WI38 (cell line): Measurements from ENCODE around the gene TET3.

Experiments used
- H3K4me3 ChIP-seq: 2 replicates; pipeline ENCODE4 v1.5.1; 2011; ENCODE audit warnings: low read depth, mild to moderate bottlenecking, control low read depth, low read length
- CTCF ChIP-seq: IDR thresholded peaks from 2 replicates; pipeline ENCODE4 v1.5.1; 2012; ENCODE audit warnings: low read depth, mild to moderate bottlenecking, control low read depth, low read length

The TET3 gene

GRCh38 chr2:73987948-73988700 lies 3.4 kb downstream of the TET3 start:
- no peak for TF ChIP-seq CTCF

DNA sequence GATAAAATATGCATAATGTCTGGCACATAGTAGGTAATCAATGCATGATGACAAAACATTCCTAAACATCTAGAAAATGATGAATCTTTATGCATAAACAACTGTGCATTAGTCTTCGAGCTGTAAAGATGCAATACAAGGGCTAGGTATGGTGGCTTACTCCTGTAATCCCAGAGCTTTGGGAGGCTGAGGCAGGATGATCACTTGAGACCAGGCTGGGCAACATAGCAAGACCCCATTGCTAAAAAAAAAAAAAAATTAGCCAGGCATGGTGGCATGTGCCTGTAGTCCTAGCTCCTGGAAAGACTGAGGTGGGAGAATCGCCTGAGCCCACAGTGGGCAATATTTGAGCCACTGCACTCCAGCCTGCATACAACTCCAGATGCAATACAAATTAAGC lies 5.3 kb downstream of the TET3 start:
- H3K4me3 ChIP-seq = no peak overlapping the region
- no peak for TF ChIP-seq CTCF

More at GRCh38 chr2:73987948-73988700, 3.4 kb downstream of the TET3 start:
- peak overlapping the region; percentile 40 for H3K4me3 ChIP-seq

DNA sequence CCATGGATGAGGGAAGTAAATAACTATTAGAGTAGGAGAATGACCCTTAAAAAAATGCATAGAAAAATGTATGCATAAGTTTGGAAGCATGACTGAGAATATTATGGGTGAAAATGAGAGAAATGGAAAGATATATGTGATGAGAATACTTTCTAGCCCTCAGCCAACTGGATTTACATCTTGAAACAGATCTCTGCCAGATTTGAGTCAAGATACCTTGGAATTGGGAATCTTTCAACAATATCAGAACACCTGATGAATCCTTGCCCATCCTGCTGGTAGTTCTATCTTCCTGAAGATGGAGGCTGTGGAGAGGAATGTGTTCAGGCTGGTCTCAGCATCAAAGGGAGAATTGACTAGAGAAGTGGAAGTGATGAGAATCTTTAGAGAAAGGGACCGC lies 5.8 kb downstream of the TET3 start:
- TF ChIP-seq CTCF = no peak
- no peak overlapping the region for H3K4me3 ChIP-seq

DNA sequence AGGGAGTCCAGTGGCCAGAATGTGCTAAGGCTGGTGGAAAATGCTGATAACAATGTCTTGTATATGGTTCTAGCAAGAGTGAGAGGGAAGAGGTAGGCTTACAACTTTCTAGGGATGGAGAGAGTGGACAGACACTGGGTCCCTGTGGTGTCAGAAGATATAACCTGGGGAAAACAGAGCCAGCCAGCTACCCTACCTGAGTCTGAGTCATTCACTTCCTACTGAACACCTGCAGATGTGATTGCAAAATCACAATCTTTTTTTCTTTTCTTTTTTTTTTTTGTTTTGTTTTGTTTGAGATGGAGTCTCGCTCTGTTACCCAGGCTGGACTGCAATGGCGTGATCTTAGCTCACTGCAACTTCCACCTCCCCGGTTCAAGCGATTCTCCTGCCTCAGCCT lies 7.3 kb downstream of the TET3 start:
- no peak for TF ChIP-seq CTCF
- H3K4me3 ChIP-seq = no peak overlapping the region

GRCh38 chr2:73993376-73993775 lies 8.7 kb downstream of the TET3 start:
- no peak overlapping the region for H3K4me3 ChIP-seq
- TF ChIP-seq CTCF = no peak

DNA sequence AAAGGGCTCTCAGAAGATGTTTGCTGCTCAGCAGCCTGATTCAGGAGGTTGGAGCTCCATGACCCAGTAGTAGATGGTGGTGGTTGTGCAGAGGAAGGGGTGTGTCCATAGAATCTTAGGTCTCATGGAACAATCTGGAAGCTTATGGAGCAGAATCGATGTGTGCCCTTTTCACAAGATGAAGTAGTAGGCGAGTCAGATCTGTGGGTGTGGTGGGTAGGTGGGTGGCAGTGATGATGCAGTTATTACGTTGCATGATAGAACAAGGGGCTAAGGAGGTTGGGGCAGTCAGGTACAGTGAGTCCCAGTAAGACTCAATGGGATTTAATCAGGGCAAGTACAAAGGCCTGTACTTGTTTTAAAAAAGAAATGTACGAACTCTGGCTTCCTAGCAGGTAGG lies 9.1 kb downstream of the TET3 start:
- H3K4me3 ChIP-seq = no peak overlapping the region

More for the DNA sequence above, 9.1 kb downstream of the TET3 start:
- no peak for TF ChIP-seq CTCF
